Adrenal gland (tissue), 5 donors: ENCODE data around the gene C14orf93.

Source experiments
- POLR2A ChIP-seq, 2 donors: fragments of 450-650 bp; IDR thresholded peaks; one replicate each; pipeline ENCODE4 v1.6.1; 2017; ENCODE audit warnings: antibody characterized with exemption in 2 of 2, mild to moderate bottlenecking in 2 of 2, moderate library complexity in 1 of 2
- TF ChIP-seq, protein P1 (sequence below), 6 experiments: fragments of 450-650 bp in 4 of 6; fragments of 200-600 bp in 2 of 6; sonication (generic) in 1 of 6; IDR thresholded peaks; 1 replicate in 5 of 6; 2 replicates in 1 of 6; pipeline versions ENCODE4 v1.5.1 to v1.8.0; 2016 to 2021; ENCODE audit warnings: antibody characterized with exemption in 6 of 6, mild to moderate bottlenecking in 2 of 6, moderate library complexity in 1 of 6
- donor health status: DM: no; HTN: no; CAD: no.

DNA sequence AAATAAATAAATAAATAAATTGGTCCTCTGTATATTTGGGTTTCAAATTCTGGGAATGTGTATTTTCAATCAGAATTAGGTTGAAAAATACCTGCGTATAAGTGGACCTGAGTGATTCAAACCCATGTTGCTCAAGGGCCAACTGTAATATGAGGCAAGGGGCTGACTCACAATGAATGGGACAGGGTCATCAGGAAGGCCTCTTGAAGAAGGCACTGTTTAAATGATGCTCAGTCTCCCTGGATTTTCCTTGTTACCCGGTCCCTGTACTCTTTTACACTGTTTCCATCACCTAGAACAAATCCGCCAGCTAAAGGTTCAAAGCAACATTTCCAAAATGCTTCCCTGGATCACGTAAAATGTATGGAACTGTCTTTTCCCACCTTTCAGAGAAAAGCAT is 21.0 kb upstream of the C14orf93 start:
- no peak for TF ChIP-seq POLR2A (IDR thresholded peaks at IDR 0.05)
- TF ChIP-seq, protein P1, sequence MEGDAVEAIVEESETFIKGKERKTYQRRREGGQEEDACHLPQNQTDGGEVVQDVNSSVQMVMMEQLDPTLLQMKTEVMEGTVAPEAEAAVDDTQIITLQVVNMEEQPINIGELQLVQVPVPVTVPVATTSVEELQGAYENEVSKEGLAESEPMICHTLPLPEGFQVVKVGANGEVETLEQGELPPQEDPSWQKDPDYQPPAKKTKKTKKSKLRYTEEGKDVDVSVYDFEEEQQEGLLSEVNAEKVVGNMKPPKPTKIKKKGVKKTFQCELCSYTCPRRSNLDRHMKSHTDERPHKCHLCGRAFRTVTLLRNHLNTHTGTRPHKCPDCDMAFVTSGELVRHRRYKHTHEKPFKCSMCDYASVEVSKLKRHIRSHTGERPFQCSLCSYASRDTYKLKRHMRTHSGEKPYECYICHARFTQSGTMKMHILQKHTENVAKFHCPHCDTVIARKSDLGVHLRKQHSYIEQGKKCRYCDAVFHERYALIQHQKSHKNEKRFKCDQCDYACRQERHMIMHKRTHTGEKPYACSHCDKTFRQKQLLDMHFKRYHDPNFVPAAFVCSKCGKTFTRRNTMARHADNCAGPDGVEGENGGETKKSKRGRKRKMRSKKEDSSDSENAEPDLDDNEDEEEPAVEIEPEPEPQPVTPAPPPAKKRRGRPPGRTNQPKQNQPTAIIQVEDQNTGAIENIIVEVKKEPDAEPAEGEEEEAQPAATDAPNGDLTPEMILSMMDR (IDR thresholded peaks at IDR 0.05) = no peak
